SKM-1 treated with dmso at 0.1 percent for 144 hours (cell line): ENCODE results near the gene CAV1.
"Not testable (repeated sequence)": the region's sequence is repeated elsewhere in the genome, so short reads cannot be mapped to it uniquely, and the experiment has no call there.

Experiments used
- DNase-seq: peaks from one replicate; lab custom pipeline; 2025; ENCODE audit not compliant: unreplicated experiment; lab: John Stamatoyannopoulos, UW

Gene CAV1, protein sequence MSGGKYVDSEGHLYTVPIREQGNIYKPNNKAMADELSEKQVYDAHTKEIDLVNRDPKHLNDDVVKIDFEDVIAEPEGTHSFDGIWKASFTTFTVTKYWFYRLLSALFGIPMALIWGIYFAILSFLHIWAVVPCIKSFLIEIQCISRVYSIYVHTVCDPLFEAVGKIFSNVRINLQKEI

DNA sequence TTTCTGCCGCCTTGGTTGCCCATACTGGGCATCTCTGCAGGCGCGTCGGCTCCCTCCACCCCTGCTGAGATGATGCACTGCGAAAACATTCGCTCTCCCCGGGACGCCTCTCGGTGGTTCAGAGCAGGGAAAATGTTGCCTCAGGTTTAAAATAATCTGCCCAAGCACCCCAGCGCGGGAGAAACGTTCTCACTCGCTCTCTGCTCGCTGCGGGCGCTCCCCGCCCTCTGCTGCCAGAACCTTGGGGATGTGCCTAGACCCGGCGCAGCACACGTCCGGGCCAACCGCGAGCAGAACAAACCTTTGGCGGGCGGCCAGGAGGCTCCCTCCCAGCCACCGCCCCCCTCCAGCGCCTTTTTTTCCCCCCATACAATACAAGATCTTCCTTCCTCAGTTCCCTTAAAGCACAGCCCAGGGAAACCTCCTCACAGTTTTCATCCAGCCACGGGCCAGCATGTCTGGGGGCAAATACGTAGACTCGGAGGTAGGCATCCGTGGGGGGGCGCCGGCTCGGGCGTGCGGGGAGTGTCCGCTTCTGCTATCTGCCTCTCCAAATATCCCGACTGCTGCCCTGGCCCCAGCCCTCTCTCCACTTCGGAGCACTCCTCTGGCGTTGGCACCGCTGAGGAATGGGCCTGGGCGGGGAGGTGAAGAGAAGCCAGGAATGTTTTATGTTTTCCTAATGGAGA, at the start of gene CAV1:
Gene CAV1, plus strand, starts transcription at position 428 of the 689 bp plus-strand sequence. Its CDS starts 27 bp downstream, at position 455.
- no peak for DNase-seq

DNA sequence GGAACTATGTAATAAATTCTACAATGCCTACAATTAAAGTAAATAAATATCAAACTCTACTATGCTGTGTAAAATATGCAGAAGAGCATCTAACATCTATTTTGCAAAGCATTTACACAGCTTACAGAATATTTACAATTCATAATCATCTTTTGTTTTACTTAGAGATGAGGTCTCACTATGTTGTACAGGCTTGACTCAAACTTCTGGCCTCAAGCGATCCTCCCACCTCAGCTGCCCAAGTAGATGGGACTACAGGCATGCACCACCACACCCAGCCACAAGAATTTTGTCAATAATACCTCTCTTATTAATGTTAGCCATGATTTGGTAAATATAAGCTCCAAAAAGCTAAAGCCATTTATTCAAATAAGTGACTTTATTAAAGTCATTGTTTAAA, 47.2 kb upstream of the CAV1 start:
- DNase-seq, result no peak

DNA sequence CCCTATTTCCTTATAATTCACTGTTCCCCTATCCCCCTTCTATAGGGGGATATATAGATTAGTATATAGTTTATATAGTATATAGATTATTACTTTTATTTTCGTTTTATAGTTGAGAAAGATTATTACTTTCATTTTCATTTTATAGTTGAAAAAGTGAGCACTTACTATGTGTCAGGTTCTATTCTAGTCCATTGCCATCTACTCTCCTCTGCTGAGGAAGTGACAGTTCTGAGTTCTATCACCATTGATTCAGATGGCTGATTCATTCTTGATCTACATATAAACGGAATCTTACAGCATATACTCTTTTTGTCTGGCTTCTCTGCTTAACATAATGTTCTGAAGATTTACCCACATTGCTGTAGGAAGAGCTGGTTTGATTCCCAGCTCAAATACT, 46.0 kb upstream of the CAV1 start:
- DNase-seq, result no peak

DNA sequence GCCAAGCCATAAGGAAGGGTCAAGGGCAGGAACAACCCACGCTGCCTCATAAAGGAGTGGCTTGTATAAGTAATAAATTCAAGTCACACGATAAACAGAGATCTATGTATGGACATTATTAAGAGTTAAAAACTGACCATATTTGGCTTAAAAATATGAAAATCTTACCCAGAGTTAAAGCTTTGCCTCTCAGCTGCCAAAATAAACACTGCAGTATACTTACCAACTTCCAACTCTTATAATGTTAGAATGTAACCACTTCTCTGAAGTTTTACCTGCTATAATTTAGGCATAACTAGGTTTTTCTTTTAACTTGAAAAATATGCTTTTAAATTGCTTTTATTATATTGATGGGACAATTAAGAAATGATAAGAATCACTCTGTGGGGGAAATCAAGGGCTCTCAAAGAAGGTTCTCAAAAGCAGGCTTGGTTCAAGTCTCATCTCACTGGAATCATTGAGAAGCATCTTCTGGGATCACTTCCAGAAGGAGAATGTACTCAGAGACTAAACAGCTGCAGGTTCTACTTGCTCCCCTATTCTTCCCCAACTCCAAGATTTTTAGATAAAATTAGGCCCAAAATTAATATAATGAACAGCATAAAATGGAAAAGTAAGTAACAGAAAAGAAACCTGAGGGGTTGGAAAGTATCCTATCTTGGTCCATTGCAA, 41.4 kb upstream of the CAV1 start:
- DNase-seq, result no peak

DNA sequence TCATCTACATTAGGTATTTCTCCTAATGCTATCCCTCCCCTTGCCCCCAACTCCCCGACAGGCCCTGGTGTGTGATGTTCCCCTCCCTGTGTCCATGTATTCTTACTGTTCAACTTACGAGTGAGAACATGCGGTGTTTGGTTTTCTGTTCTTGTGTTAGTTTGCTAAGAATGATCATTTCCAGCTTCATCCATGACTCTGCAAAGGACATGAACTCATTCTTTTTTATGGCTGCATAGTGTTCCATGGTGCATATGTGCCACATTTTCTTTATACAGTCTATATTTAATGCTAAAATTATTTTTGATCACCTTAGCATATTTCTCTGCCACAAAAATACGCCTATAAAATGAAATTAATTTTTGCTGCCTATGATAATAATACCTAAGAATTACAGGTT, 40.4 kb upstream of the CAV1 start:
- DNase-seq, result not testable (repeated sequence)

DNA sequence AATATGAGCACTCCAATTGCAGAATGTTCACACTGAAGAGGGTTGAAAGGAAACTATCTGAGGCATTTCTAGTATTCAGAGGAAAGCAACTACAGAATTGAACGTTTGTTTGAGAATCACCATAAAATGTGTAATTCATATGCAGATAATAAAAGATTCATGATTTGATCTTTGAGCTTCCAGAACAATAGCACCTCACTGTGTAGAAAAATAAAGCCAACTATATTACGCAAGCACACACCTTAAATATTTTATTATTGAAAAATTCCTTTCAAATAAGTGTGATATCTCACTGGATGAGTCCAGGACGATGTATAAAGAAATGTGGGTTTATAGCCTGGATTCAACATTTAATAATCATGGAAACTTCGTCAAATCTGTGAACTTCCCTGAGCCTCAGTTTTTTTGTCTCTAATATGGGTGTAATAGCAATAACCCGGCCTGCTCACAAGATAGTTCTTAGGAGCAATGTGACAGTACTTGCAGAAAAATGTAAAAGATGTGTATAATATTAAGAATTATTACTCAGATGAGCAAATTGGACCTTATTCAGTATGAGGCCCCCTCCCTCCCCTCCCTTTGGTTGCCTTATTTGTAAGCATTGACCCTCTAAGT, 36.8 kb upstream of the CAV1 start:
- DNase-seq, result no peak

GRCh38 chr7:116490351-116490750, 34.5 kb upstream of the CAV1 start:
- no peak for DNase-seq

DNA sequence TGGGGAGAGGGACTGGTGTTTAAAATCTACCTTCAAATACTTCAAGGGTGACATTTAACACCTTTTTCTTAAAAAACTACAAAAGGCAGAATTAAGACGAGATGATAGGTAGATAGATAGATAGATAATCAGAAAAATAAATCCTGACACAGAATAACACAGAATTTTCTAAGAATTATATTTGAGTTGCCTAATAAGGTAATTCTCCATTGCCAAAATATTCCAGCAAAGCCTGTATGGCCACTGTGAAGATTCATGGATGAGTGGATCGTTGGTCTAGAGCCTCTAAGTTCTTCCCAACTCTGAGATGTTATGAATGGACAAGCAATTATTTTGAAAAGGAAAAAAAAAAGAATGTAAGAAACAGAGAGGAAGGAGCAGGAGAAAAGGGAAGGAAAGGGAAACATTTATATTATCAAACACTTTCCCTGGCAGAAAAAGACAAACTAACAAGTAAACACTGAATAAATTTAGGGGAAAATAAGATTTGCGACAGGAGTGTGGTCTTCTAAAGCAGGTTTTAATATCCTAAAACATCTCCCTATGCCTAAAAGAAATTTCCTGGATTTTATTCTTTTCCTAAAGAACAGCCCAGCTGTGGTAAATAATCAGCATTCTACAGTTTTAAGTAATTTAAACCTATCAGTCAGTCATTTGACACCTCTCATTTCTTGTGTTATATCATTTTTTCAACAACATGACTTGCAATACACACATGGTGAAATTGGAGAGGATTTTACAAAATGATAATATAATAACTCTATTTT, 32.8 kb upstream of the CAV1 start:
- DNase-seq, result no peak

- DNase-seq, result no peak
Observed at GRCh38 chr7:116492654-116493109, 32.2 kb upstream of the CAV1 start.

DNA sequence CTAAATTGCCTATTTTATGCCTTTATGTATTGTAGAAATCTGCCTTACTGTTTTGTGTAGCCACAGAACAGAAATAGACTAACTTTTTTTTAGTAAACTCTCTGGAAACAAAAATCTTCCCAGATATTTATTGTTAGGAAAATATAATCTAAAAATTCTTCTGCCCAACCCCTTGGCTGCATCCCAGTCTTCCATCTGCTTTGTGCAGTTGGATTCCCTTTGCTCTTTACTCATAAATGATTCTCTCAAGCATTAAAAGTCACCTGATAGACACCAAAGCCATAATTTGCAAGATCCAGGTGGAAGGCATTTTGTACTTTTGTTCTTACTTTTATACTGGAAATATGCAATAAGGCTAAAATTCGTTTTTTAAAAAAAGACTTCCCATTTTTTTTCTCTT, 31.4 kb upstream of the CAV1 start:
- DNase-seq, result no peak

GRCh38 chr7:116494472-116494871, 30.4 kb upstream of the CAV1 start:
- no peak for DNase-seq

DNA sequence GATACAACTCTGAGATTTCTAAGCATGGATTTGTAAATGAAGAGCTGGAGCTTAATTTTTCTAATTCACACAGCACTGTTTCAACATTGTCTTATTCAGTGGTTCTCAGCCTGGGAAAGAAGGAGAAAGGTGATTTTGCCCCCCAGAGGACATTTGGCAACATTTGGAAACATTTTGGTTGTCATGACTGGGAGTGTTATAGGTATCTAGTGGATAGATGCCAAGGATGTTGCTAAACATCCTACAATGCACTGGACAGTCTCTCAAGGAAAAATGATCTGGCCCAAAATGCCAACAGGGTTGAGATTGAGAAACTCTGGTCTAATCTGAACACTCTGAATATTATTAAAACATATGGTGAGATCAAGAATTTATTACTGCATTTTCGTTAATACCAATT, 29.1 kb upstream of the CAV1 start:
- no peak for DNase-seq

DNA sequence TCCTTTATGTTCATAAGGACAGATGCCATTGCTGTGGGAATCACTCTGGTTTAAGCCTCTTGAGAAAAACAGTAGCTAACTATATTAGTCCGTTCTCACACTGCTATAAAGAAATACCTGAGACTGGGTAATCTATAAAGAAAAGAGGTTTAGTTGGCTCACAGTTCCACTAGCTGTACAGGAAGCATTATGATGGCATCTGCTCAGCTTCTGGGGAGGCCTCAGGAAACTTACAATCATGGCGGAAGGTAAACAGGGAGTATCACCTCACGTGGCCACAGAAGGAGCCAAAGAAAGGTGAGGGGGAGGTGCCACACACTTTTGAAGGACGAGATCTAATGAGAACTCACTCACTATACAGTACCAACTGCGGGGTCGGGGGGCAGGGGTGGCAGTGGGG, 28.2 kb upstream of the CAV1 start:
- DNase-seq, result no peak

DNA sequence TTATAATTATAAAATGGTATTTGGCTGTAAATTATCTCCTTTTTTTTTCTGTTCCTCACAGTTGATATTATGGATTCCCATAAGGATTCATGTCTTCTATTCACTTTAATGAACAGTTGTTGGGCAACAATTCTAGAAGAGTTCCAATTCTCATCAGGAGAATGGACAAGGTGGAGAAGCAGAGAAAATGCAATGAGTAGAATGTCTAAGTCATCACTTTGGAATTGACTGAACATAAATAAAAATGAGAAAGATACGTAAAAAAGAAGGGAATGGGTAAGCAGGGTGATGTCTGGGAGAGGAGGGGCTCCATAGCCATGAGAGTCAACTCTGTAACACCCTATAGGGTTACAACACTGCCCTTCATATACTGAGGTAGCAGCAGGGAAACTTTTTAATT, 27.1 kb upstream of the CAV1 start:
- no peak for DNase-seq

DNA sequence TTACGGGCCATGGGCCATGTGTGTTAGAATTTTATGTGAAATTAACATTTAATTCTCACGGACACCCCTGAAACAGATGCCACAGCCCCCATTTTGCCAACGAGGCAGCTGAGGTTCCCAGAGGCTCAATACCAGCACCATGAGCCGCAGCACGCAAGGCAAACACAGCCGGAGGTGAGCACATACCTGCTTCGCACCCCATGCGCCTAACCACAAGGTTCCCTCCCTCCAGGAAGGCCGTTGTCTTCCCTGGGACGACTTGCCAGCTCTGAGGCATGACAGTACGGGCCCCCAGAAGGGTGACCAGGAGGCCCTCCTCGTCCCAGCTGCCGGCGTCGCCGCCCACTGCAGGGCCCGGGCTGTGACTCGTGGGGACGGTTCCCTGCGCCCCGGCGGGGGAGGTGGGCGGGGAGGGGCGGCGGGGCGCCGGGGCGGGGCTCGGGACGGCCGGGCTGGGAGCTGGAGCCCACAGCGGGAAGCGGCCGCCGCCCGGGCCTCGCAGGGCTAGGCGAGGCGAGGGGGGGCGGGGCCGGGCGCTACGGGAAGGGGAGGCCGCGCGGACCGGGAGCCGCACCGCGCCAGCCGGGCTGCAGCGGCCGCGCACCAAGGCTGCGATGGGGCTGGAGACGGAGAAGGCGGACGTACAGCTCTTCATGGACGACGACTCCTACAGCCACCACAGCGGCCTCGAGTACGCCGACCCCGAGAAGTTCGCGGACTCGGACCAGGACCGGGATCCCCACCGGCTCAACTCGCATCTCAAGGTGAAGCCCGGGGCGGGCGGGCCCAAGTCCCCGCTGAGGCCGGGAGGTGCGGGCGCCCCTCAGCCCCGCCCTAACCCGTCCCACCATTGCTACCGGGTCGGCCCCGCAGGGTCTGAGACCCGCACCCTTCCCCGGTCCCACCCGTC, 25.4 kb upstream of the CAV1 start, which contains the start of gene CAV2:
Gene CAV2, plus strand, starts transcription at position 571 of the 910 bp plus-strand sequence. Its CDS starts 44 bp downstream, at position 615.
- DNase-seq, result no peak

DNA sequence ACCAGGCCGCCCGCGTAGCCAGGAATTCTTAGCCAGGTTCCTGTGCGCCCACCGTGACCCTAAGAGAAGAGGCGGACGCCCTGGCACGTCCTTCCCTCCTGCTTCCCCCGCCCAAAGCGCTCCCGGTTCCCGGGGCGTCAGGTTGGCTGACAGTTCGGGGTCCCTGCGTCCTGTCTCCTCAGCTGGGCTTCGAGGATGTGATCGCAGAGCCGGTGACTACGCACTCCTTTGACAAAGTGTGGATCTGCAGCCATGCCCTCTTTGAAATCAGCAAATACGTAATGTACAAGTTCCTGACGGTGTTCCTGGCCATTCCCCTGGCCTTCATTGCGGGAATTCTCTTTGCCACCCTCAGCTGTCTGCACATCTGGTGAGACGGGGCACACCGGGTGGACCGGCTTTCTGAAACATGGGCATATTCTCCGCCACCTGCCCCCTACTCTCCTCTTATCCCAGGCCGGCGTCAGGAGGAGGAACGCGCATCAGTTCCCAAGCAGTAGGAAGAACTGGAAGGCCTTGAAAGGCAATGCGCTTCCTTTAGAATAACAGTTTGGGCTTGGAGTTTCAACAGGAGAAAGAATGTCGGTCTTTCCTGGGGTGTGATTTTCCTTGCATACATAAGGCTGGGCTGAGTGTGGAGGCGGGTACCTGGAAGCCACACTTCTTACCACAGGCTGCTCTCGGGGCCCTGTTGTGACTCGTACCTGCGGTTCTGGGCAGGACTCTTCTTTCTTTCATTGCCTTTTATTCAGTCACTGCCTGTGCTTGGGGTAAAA, 24.6 kb upstream of the CAV1 start:
- no peak for DNase-seq

GRCh38 chr7:116501425-116502167, 23.2 kb upstream of the CAV1 start:
- no peak for DNase-seq
